ENCODE results near the gene GGTA1.

The GGTA1 gene

DNA sequence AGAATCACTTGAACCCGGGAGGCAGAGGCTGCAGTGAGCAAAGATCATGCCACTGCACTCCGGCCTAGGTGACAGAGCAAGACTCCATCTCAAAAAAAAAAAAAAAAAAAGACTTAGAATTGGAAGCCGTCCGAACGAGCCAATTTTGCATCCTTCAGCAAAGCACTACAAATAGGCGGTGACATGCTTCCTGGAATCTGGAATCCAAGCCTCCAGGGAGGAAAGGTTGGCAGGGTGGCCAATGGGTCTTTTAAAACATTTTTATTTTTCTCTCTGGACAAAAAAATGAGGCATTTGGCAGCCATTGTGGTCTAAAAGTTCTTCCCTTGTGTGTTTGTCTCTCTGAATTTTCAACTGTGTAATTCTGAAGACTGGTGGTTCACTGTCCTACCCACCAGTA is 26.4 kb downstream of the GGTA1 start:
- Histone ChIP-seq H3K36me3 (ENCODE audit: low read length) (no peaks in the 10 kb centered on the region), H3K9me2 (replicated peaks; ENCODE audit: insufficient read depth, low read length) (no peaks in the 10 kb centered on the region), H3K27me3 (ENCODE audit: low read length) (no peaks in the 10 kb centered on the region), H3K27ac (ENCODE audit: low read depth, low read length) (no peak overlapping the region), H3K4me3 (ENCODE audit: insufficient read depth, low read length, poor library complexity, severe bottlenecking) (no peak overlapping the region), H3K4me2 (ENCODE audit: low read depth, low read length, poor library complexity, severe bottlenecking) (no peak overlapping the region), H3F3A (ENCODE audit: insufficient read depth) (no peaks in the 10 kb centered on the region), H3K79me2 (ENCODE audit: insufficient read depth, low read length) (no peaks in the 10 kb centered on the region), H3K9me3 (ENCODE audit: insufficient read depth, low read length) (no peaks in the 10 kb centered on the region), H2AFZ (ENCODE audit: low read depth, low read length, severe bottlenecking) (no peak overlapping the region), H4K20me1 (ENCODE audit: low read depth, low read length) (no peaks in the 10 kb centered on the region), H3K9ac (ENCODE audit: low read length) (no peak overlapping the region)
- no peak for TF ChIP-seq EZH2phosphoT487 (conservative IDR thresholded peaks at IDR 0.05; ENCODE audit: low read length)
- TF ChIP-seq, protein P1, sequence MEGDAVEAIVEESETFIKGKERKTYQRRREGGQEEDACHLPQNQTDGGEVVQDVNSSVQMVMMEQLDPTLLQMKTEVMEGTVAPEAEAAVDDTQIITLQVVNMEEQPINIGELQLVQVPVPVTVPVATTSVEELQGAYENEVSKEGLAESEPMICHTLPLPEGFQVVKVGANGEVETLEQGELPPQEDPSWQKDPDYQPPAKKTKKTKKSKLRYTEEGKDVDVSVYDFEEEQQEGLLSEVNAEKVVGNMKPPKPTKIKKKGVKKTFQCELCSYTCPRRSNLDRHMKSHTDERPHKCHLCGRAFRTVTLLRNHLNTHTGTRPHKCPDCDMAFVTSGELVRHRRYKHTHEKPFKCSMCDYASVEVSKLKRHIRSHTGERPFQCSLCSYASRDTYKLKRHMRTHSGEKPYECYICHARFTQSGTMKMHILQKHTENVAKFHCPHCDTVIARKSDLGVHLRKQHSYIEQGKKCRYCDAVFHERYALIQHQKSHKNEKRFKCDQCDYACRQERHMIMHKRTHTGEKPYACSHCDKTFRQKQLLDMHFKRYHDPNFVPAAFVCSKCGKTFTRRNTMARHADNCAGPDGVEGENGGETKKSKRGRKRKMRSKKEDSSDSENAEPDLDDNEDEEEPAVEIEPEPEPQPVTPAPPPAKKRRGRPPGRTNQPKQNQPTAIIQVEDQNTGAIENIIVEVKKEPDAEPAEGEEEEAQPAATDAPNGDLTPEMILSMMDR (IDR thresholded peaks at IDR 0.05; ENCODE audit: insufficient read depth, low read length, poor library complexity, severe bottlenecking): no peak

DNA sequence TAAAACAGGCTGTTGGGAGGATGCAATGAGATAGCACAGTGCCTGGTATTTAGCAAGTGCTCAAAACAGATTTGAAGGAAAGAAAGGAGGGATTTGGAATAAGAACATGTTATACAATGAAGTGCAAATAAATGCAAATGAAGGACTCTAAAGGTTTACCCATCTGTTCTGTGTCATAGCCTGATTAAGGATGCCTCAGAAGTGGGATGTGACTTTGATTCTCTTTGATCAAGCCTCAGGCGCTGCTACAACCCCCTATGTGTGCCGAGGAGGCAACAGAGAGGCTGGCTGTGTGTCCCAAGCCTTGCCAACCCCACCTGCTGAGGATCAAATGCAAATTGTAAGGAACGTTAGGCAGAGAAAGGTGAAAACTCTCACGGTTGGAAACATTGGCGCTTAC is 27.2 kb downstream of the GGTA1 start:
- no peaks in the 10 kb centered on the region for H3F3A ChIP-seq (ENCODE audit: insufficient read depth)
- H2AFZ ChIP-seq (ENCODE audit: low read depth, low read length, severe bottlenecking): no peak overlapping the region
- H3K27ac ChIP-seq (ENCODE audit: low read depth, low read length): no peak overlapping the region
- no peak overlapping the region for H3K4me3 ChIP-seq (ENCODE audit: insufficient read depth, low read length, poor library complexity, severe bottlenecking)
- no peaks in the 10 kb centered on the region for H3K79me2 ChIP-seq (ENCODE audit: insufficient read depth, low read length)
- H4K20me1 ChIP-seq (ENCODE audit: low read depth, low read length): no peaks in the 10 kb centered on the region
- H3K27me3 ChIP-seq (ENCODE audit: low read length): no peaks in the 10 kb centered on the region
- H3K36me3 ChIP-seq (ENCODE audit: low read length): no peaks in the 10 kb centered on the region
- no peaks in the 10 kb centered on the region for H3K9me2 ChIP-seq (replicated peaks; ENCODE audit: insufficient read depth, low read length)
- TF ChIP-seq, protein P1 (IDR thresholded peaks at IDR 0.05; ENCODE audit: insufficient read depth, low read length, poor library complexity, severe bottlenecking): no peak
- TF ChIP-seq EZH2phosphoT487 (conservative IDR thresholded peaks at IDR 0.05; ENCODE audit: low read length): no peak
- no peaks in the 10 kb centered on the region for H3K9me3 ChIP-seq (ENCODE audit: insufficient read depth, low read length)
- no peak overlapping the region for H3K4me2 ChIP-seq (ENCODE audit: low read depth, low read length, poor library complexity, severe bottlenecking)
- H3K9ac ChIP-seq (ENCODE audit: low read length): no peak overlapping the region

DNA sequence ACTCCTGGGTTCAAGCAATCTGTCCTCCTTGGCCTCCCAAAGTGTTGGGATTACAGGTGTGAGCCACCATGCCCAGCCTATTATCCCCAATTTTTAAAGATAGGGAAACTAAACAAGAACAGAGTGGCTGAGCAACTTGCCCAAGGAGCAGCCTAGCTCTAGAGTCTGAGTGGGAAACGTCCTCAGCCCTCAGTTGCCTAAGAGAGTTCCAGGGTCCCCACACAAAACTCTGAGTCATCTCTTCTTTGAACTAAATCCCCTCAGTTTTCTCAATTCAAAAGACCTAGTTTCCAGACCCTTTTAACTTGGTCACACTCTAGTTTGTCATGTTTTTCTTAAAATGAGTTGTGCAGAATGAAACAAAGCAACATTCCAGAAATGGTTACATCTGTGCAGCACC is 33.5 kb downstream of the GGTA1 start:
- Histone ChIP-seq H2AFZ (ENCODE audit: low read depth, low read length, severe bottlenecking) (no peak overlapping the region), H3K27me3 (ENCODE audit: low read length) (peaks cover 2% of the 10 kb centered on the region; the same call in 1 of the 2 replicates), H3K9me3 (ENCODE audit: insufficient read depth, low read length) (no peaks in the 10 kb centered on the region), H3K36me3 (ENCODE audit: low read length) (no peaks in the 10 kb centered on the region), H3K9me2 (replicated peaks; ENCODE audit: insufficient read depth, low read length) (no peaks in the 10 kb centered on the region), H3K9ac (ENCODE audit: low read length) (no peak overlapping the region), H3K4me3 (ENCODE audit: insufficient read depth, low read length, poor library complexity, severe bottlenecking) (no peak overlapping the region), H3K4me2 (ENCODE audit: low read depth, low read length, poor library complexity, severe bottlenecking) (no peak overlapping the region), H3F3A (ENCODE audit: insufficient read depth) (no peaks in the 10 kb centered on the region), H4K20me1 (ENCODE audit: low read depth, low read length) (no peaks in the 10 kb centered on the region), H3K27ac (ENCODE audit: low read depth, low read length) (no peak overlapping the region), H3K79me2 (ENCODE audit: insufficient read depth, low read length) (no peaks in the 10 kb centered on the region)
- TF ChIP-seq EZH2phosphoT487 (conservative IDR thresholded peaks at IDR 0.05; ENCODE audit: low read length): no peak
- TF ChIP-seq, protein P1 (IDR thresholded peaks at IDR 0.05; ENCODE audit: insufficient read depth, low read length, poor library complexity, severe bottlenecking): no peak
